Lung (tissue), 12 donors: ENCODE measurements around the gene PRDM16. TPM values are rescaled to one million over a fixed set of nuclear protein-coding genes. Genes with fewer than 3 reads are reported as not detected.

ENCODE experiments used
- ATAC-seq: fragments of 200-7000 bp; cut with Tn5 transposase; one replicate; pipeline ENCODE4 v1.9.1; 2020; ENCODE audit warnings: moderate number of reproducible peaks; ENCODE audit not compliant: insufficient read depth, low FRiP score
- DNase-seq, 3 donors: peaks; one replicate each; pipeline ENCODE4 v3.0.0-alpha.2; 2013 to 2017
- H3K27ac ChIP-seq, 2 donors: one replicate each; pipeline ENCODE4 v1.5.1; 2013; ENCODE audit warnings: mild to moderate bottlenecking in 2 of 2, moderate library complexity in 2 of 2, control low read depth in 1 of 2, inconsistent platforms in 1 of 2, low read depth in 1 of 2, low read length in 1 of 2
- H3K27me3 ChIP-seq, 3 donors: one replicate each; pipeline ENCODE4 v1.5.1; 2013; ENCODE audit warnings: low read length in 2 of 3; ENCODE audit not compliant: control insufficient read depth in 3 of 3, insufficient read depth in 3 of 3
- H3K36me3 ChIP-seq, 4 donors: one replicate each; pipeline ENCODE4 v1.5.1; 2013; ENCODE audit warnings: low read length in 4 of 4, mild to moderate bottlenecking in 1 of 4, moderate library complexity in 1 of 4; ENCODE audit not compliant: control insufficient read depth in 4 of 4, insufficient read depth in 4 of 4
- H3K4me1 ChIP-seq, 5 donors: one replicate each; pipeline ENCODE4 v1.5.1; 2013; ENCODE audit warnings: low read length in 5 of 5, mild to moderate bottlenecking in 2 of 5, moderate library complexity in 1 of 5; ENCODE audit not compliant: control insufficient read depth in 5 of 5, insufficient read depth in 5 of 5
- H3K4me3 ChIP-seq: one replicate; pipeline ENCODE4 v1.5.1; 2013; ENCODE audit warnings: mild to moderate bottlenecking, control low read depth, moderate library complexity
- H3K9ac ChIP-seq, 2 donors: one replicate each; pipeline ENCODE4 v1.5.1; 2013; ENCODE audit warnings: low read length in 2 of 2, control low read depth in 1 of 2; ENCODE audit not compliant: insufficient read depth in 1 of 2
- H3K9me3 ChIP-seq, 4 donors: one replicate each; pipeline ENCODE4 v1.5.1; 2013; ENCODE audit warnings: low read length in 3 of 4, mild to moderate bottlenecking in 1 of 4, moderate library complexity in 1 of 4; ENCODE audit not compliant: control insufficient read depth in 4 of 4, insufficient read depth in 3 of 4
- WGBS, 2 donors: extraction: QIAGEN DNeasy Blood & Tissue Kit; methylation state at CpG; one replicate each; pipeline ENCODE4 v1.1.7; 2013; 5-methylcytosine and 5-hydroxymethylcytosine counted together
- polyA plus RNA-seq, 2 donors: library from polyadenylated mRNA; stranded (reverse); fragments of 200-250 nt; gene quantifications; one replicate each; pipeline ENCODE4 v1.2.1, GENCODE V29; 2013
- total RNA-seq, 2 donors: library from RNA; depleted of rRNA in 1 of 2; stranded (reverse); fragments of >200 nt in 1 of 2; gene quantifications; one replicate each; pipeline ENCODE4 v1.2.1, GENCODE V29; 2014 to 2021
- TF ChIP-seq, protein P1 (sequence below): IDR thresholded peaks from 2 replicates; pipeline ENCODE4 v1.5.1; 2012; ENCODE audit warnings: mild to moderate bottlenecking; ENCODE audit errors: control extremely low read depth, extremely low read depth
- donor health status: control.
- donor health status: control.
- donor health status: Bipolar disorder and iron deficiency.
- donor health status: healthy.
- donor health status: DM: yes; HTN: yes; CAD: no.

Gene PRDM16
- total and polyA plus RNA-seq, 4 donors, result 2.4 to 36.5 (median 13.1) TPM

DNA sequence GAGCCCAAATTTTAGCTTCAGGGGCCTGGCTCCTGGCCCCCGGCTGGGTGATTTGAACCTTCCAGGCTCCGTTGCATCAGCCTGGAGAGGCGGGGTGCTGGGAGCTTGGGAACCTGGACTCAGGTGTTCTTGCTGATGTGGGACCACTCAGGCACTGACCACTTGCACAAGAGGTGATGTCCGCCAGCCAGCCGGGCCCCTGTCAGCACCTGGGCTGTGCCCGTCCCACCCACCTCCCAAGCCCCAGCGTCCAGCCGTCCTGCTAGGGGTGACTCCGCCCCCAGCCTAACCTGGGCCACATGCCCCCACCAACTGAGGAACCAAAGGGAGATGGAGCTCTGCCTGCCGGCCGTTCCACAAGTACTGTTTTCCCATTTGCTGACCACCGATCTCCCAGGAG, 338.0 kb downstream of the PRDM16 start:
- no peak for ATAC-seq
- no peak overlapping the region for H3K4me3 ChIP-seq
- peaks cover 0 to 10% (median 2%) of the 10 kb centered on the region in 3 donors for H3K27me3 ChIP-seq

DNA sequence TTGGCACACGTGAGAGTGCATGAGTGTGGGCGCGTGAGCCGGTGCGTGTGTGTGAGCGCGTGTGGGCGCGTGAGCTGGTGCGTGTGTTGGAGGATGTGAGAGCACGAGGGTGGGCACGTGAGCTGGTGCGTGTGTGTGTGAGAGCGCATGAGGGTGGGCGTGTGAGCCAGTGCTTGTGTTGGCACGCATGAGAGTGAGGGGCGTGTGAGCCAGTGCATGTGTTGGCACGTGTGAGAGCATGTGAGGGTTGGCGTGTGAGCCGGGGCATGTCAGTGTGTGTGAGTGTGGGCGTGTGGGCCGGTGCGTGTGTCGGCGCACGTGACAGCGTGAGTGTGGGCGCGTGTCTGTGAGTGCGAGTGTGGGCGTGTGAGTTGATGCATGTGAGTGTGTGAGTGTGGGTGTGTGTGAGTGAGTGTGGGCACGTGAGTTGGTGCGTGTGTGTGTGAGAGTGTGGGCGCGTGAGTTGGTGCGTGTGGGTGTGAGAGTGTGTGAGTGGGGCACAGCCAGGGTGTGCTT, 339.8 kb downstream of the PRDM16 start:
- Histone ChIP-seq H3K27ac (no peak overlapping the region), H3K4me3 (no peak overlapping the region), H3K4me1 (peaks cover 0 to 3% (median 0%) of the 10 kb centered on the region in 5 donors), H3K9ac (no peak overlapping the region), H3K36me3 (peaks cover 0 to 2% (median 0%) of the 10 kb centered on the region in 4 donors), H3K27me3 (peaks cover 0 to 10% (median 2%) of the 10 kb centered on the region in 3 donors), H3K9me3 (peaks cover 0 to 7% (median under 1%) of the 10 kb centered on the region in 4 donors)
- TF ChIP-seq, protein P1, sequence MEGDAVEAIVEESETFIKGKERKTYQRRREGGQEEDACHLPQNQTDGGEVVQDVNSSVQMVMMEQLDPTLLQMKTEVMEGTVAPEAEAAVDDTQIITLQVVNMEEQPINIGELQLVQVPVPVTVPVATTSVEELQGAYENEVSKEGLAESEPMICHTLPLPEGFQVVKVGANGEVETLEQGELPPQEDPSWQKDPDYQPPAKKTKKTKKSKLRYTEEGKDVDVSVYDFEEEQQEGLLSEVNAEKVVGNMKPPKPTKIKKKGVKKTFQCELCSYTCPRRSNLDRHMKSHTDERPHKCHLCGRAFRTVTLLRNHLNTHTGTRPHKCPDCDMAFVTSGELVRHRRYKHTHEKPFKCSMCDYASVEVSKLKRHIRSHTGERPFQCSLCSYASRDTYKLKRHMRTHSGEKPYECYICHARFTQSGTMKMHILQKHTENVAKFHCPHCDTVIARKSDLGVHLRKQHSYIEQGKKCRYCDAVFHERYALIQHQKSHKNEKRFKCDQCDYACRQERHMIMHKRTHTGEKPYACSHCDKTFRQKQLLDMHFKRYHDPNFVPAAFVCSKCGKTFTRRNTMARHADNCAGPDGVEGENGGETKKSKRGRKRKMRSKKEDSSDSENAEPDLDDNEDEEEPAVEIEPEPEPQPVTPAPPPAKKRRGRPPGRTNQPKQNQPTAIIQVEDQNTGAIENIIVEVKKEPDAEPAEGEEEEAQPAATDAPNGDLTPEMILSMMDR, result no peak
- DNase-seq, result no peak
- 94% methylated on average over 36 of the region's 36 CpGs for WGBS, 2 donors
- ATAC-seq, result no peak

More for the DNA sequence above, 338.0 kb downstream of the PRDM16 start:
- WGBS, 2 donors, result 89 to 95% methylated on average over 12 of the region's 12 CpGs
- Histone ChIP-seq H3K9ac (no peak overlapping the region), H3K4me1 (peaks cover 0 to 8% (median 3%) of the 10 kb centered on the region in 5 donors), H3K9me3 (peaks cover 0 to 7% (median under 1%) of the 10 kb centered on the region in 4 donors), H3K27ac (no peak overlapping the region), H3K36me3 (peaks cover 0 to 2% (median 0%) of the 10 kb centered on the region in 4 donors)
- no peak for DNase-seq
- TF ChIP-seq, protein P1, result no peak

DNA sequence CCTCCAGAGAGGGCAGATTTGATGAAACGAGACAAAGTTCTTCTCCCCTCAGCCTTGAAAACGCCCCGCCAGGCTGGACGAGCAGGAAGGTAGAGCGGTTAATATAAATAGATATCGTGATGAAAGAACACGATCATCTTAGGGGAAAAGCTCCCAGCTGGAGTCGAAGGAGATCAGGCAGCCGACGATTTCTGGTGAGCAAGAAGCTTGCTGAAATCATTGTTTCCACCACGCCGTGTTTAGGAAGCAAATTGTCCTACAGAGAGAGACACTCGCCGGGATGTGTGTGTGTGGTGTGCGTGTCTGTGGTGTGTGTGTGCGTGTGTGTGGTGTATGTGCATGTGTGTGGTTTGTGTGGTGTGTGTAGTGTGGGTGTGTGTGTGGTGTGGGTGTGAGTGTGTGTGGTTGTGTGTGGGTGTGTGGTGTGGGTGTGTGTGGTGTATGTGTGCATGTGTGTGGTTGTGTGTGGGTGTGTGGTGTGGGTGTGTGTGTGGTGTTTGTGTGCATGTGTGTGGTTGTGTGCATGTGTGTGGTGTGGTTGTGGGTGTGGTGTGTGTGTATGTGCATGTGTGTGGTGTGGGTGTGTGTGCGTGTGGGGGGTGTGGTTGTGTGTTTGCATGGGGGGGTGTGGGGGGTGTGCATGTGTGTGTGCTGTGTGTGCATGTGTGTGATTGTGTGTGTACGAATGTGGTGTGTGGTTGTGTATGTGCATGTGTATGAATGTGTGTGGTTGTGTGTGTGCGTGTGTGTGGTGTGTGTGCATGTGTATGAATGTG, 340.6 kb downstream of the PRDM16 start:
- DNase-seq, result no peak
- Histone ChIP-seq H3K27me3 (peaks cover 0 to 10% (median 2%) of the 10 kb centered on the region in 3 donors), H3K27ac (no peak overlapping the region), H3K9ac (no peak overlapping the region), H3K36me3 (peaks cover 0 to 2% (median 0%) of the 10 kb centered on the region in 4 donors), H3K4me1 (peaks cover 0 to 3% (median 0%) of the 10 kb centered on the region in 5 donors), H3K4me3 (no peak overlapping the region), H3K9me3 (peaks cover 0 to 7% (median under 1%) of the 10 kb centered on the region in 4 donors)
- 76 to 84% methylated on average over 19 of the region's 19 CpGs for WGBS, 2 donors
- TF ChIP-seq, protein P1, result no peak
- no peak for ATAC-seq
